K562 (cell line): Measurements from ENCODE around the gene STK24. TPM values are rescaled to one million over a fixed set of nuclear protein-coding genes. Genes with fewer than 3 reads are reported as not detected.

ENCODE experiments used
- BACH1 ChIP-seq: fragments of 200-800 bp; sonication (Bioruptor generic); IDR thresholded peaks from 2 replicates; pipeline ENCODE4 v1.6.1; 2016; ENCODE audit warnings: missing genetic modification characterization, missing compliant biosample characterization
- CEBPB ChIP-seq: fragments of 450-650 bp; IDR thresholded peaks from 2 replicates; pipeline ENCODE4 v1.6.1; 2016; ENCODE audit warnings: missing genetic modification characterization, missing compliant biosample characterization
- EHMT2 ChIP-seq: fragments of 450-650 bp; IDR thresholded peaks from 2 replicates; pipeline ENCODE4 v1.6.1; 2018; ENCODE audit warnings: antibody characterized with exemption
- HDAC6 ChIP-seq: IDR thresholded peaks from 2 replicates; pipeline ENCODE4 v1.6.1; 2012; ENCODE audit warnings: low read depth, mild to moderate bottlenecking, control low read depth, inconsistent platforms, low read length, moderate library complexity
- HNRNPH1 ChIP-seq: fragments of 200-400 bp; formaldehyde crosslinking; optimal IDR thresholded peaks from 2 replicates; pipeline ENCODE3; 2017; ENCODE audit warnings: low read depth, mild to moderate bottlenecking, low read length, moderate library complexity
- HNRNPL ChIP-seq: fragments of 200-400 bp; formaldehyde crosslinking; IDR thresholded peaks from 2 replicates; pipeline ENCODE4 v1.6.1; 2017; ENCODE audit warnings: low read depth, mild to moderate bottlenecking, low read length
- ILF3 ChIP-seq: fragments of 450-650 bp; IDR thresholded peaks from 2 replicates; pipeline ENCODE4 v1.6.1; 2018; ENCODE audit warnings: antibody characterized with exemption, mild to moderate bottlenecking, moderate library complexity, borderline replicate concordance
- MCM5 ChIP-seq: fragments of 450-650 bp; IDR thresholded peaks from 2 replicates; pipeline ENCODE4 v1.6.1; 2016; ENCODE audit warnings: low read depth
- NCOR1 ChIP-seq: fragments of 450-650 bp; IDR thresholded peaks from 2 replicates; pipeline ENCODE4 v1.6.1; 2016; ENCODE audit warnings: mild to moderate bottlenecking, moderate library complexity
- NEUROD1 ChIP-seq: fragments of 150-350 bp; IDR thresholded peaks from 2 replicates; pipeline ENCODE4 v1.6.1; 2014; ENCODE audit warnings: borderline replicate concordance, low read length, low read depth; ENCODE audit not compliant: partially characterized antibody
- NR2F6 ChIP-seq: fragments of 450-650 bp; formaldehyde crosslinking; IDR thresholded peaks from 2 replicates; pipeline ENCODE4 v1.4.0; 2020; ENCODE audit warnings: mild to moderate bottlenecking
- PTRF ChIP-seq: fragments of 450-650 bp; IDR thresholded peaks from 2 replicates; pipeline ENCODE4 v1.6.1; 2016; ENCODE audit warnings: mild to moderate bottlenecking, missing genetic modification characterization, missing compliant biosample characterization
- RNF2 ChIP-seq: sonication (generic); IDR thresholded peaks from 2 replicates; pipeline ENCODE4 v1.6.1; 2016
- RNF219 ChIP-seq: fragments of 250-450 bp; sonication (Bioruptor Pico); IDR thresholded peaks from 2 replicates; pipeline ENCODE4 v1.5.0; 2022; ENCODE audit warnings: mild to moderate bottlenecking
- SMARCA4 ChIP-seq: fragments of 450-650 bp; IDR thresholded peaks from 2 replicates; pipeline ENCODE4 v1.6.1; 2016
- SRSF3 ChIP-seq: fragments of 200-400 bp; formaldehyde crosslinking; IDR thresholded peaks from 2 replicates; pipeline ENCODE4 v1.6.1; 2016; ENCODE audit warnings: mild to moderate bottlenecking, low read length, moderate library complexity; ENCODE audit not compliant: insufficient read depth
- STAT5A ChIP-seq: IDR thresholded peaks from 2 replicates; pipeline ENCODE4 v1.6.1; 2012; ENCODE audit warnings: low read length, inconsistent platforms, borderline replicate concordance
- THRA ChIP-seq: fragments of 450-650 bp; IDR thresholded peaks from 2 replicates; pipeline ENCODE4 v1.6.1; 2017; ENCODE audit warnings: mild to moderate bottlenecking, moderate library complexity
- ZFP1 ChIP-seq: fragments of 450-650 bp; formaldehyde crosslinking; IDR thresholded peaks from 2 replicates; pipeline ENCODE4 v1.4.0; 2020; ENCODE audit warnings: mild to moderate bottlenecking, mixed read lengths
- ZNF140 ChIP-seq: fragments of 250-450 bp; sonication (Bioruptor Pico); IDR thresholded peaks from 2 replicates; pipeline ENCODE4 v1.8.0; 2021; ENCODE audit warnings: moderate library complexity, mild to moderate bottlenecking, inconsistent platforms
- ZNF444 ChIP-seq: fragments of 250-450 bp; sonication (Bioruptor Pico); IDR thresholded peaks from 2 replicates; pipeline ENCODE4 v1.4.0; 2020; ENCODE audit warnings: mild to moderate bottlenecking, moderate library complexity
- ZNF449 ChIP-seq: fragments of 250-450 bp; sonication (Bioruptor Pico); IDR thresholded peaks from 2 replicates; pipeline ENCODE4 v1.8.0; 2022; ENCODE audit warnings: moderate library complexity, mild to moderate bottlenecking, inconsistent platforms
- polyA plus RNA-seq, 8 experiments: library from polyadenylated mRNA; depleted of rRNA in 4 of 8; stranded (reverse) in 5 of 8; unstranded in 3 of 8; fragments of >200 nt; fragmentation: Nextera tagmentation in 2 of 8; fragmentation: Illumina TruSeq in 1 of 8; extraction: Ambion mirVana in 2 of 8; extraction: Trizol in 1 of 8; gene quantifications; 2 replicates each; pipeline versions ENCODE4 v1.2.1 to v1.2.3, GENCODE V29; 2011 to 2014; ENCODE audit warnings: inconsistent platforms in 1 of 8, missing spikeins in 1 of 8
- total RNA-seq, 7 experiments: library from RNA; depleted of rRNA in 6 of 7; stranded (reverse); fragments of >200 nt in 6 of 7; fragmentation: Illumina TruSeq in 2 of 7; extraction: Trizol in 2 of 7; gene quantifications; 2 replicates each; pipeline versions ENCODE4 v1.2.1 to v1.2.3, GENCODE V29; 2011 to 2021; ENCODE audit warnings: low replicate concordance in 1 of 7
- TF ChIP-seq, protein P1 (sequence below): fragments of 250-450 bp; sonication (Bioruptor Pico); IDR thresholded peaks from 2 replicates; pipeline ENCODE4 v1.4.0; 2020; ENCODE audit warnings: mild to moderate bottlenecking, moderate library complexity

Gene STK24
- total and polyA plus RNA-seq, 9 of the 15 experiments (the other 6 are each of a cell fraction or from before 2014, with no cell fraction given): 3.8 to 78.4 (median 28.2) TPM

DNA sequence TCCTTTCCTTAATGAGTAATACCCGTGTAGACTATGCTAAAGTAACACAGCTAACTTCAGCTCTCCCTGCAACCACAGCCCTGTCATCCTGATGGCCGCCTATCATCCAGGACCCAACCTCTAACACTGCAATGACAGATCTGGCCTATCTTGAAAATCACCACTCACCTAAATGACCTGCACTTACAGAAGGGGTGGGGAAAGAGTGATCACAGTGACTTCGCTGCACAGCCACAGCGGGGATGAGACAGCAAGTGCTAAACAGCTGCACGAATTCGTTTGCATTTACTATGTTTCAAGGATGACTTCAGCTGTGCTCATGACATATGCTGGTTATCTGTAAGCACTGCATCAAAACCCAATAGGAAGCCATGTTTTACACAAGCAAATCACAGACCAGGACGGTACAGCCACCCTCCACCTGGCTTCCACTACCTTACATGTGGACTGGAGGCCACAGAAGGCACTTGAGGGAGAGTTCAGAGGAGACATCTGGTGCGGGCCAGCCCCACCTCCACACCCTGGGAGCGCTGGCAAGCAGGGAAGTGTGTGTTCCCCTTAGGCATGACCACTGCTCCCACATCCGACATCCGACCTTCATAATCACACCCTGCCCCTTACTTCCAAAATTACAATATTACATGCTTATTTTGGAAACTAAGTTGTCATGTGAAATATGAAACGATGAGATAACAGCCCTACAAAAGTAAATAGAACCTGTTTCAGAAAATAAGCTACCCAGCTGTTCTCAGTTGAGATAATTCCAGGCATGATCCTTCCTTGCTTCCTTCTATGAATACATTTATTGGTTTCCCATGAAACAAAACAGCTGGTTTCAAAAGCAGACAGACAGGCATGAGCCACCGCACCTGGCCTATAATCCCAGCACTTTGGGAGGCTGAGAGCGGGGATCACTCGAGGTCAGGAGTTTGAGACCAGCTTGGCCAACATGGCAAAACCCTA is 95.7 kb downstream of the STK24 start (continued):
- TF ChIP-seq RNF2: no peak
- TF ChIP-seq THRA: no peak
- no peak for TF ChIP-seq CEBPB
- TF ChIP-seq BACH1 (tag): no peak; the same call in 1 of the 2 replicates
- no peak for TF ChIP-seq ILF3
- TF ChIP-seq NCOR1: no peak; the same call in 1 of the 2 replicates
- no peak for TF ChIP-seq HNRNPH1
- no peak for TF ChIP-seq NR2F6
- TF ChIP-seq STAT5A: peak; percentile 14; the same call in 1 of the 2 replicates
- TF ChIP-seq SMARCA4: peak; percentile 69; the same call in 1 of the 2 replicates
- TF ChIP-seq EHMT2: no peak
- no peak for TF ChIP-seq MCM5
- no peak for TF ChIP-seq HNRNPL
- no peak for TF ChIP-seq ZFP1
- TF ChIP-seq, protein P1, sequence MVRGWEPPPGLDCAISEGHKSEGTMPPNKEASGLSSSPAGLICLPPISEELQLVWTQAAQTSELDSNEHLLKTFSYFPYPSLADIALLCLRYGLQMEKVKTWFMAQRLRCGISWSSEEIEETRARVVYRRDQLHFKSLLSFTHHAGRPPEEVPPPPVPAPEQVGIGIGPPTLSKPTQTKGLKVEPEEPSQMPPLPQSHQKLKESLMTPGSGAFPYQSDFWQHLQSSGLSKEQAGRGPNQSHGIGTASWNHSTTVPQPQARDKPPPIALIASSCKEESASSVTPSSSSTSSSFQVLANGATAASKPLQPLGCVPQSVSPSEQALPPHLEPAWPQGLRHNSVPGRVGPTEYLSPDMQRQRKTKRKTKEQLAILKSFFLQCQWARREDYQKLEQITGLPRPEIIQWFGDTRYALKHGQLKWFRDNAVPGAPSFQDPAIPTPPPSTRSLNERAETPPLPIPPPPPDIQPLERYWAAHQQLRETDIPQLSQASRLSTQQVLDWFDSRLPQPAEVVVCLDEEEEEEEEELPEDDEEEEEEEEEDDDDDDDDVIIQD (CRISPR knock-in tag): no peak
- no peak for TF ChIP-seq ZNF449 (CRISPR knock-in tag)
- TF ChIP-seq ZNF444 (CRISPR knock-in tag): no peak
- TF ChIP-seq PTRF (tag): no peak
- TF ChIP-seq ZNF140 (CRISPR knock-in tag): no peak
- no peak for TF ChIP-seq SRSF3
- no peak for TF ChIP-seq NEUROD1
- no peak for TF ChIP-seq RNF219
- TF ChIP-seq HDAC6: no peak
